Liver (tissue), 9 donors: Measurements from ENCODE around the gene LAMA1. TPM values are rescaled to one million over a fixed set of nuclear protein-coding genes. Genes with fewer than 3 reads are reported as not detected.
A peak's percentile ranks its signal among the peaks of the same experiment; 100 is the strongest.

Source experiments
- DNase-seq: peaks from one replicate; pipeline ENCODE4 v3.0.0-alpha.2; 2017; ENCODE audit warnings: low spot score
- H3K27ac ChIP-seq, 2 donors: one replicate each; pipeline ENCODE4 v1.7.0; 2013; ENCODE audit warnings: inconsistent platforms in 2 of 2, low read length in 2 of 2, control low read depth in 1 of 2, low read depth in 1 of 2, mild to moderate bottlenecking in 1 of 2
- H3K27me3 ChIP-seq, 4 donors: one replicate each; pipeline versions ENCODE4 v1.6.1 to v1.7.0; 2013; ENCODE audit warnings: low read length in 3 of 4, inconsistent platforms in 1 of 4, mild to moderate bottlenecking in 1 of 4, moderate library complexity in 1 of 4; ENCODE audit not compliant: control insufficient read depth in 4 of 4, insufficient read depth in 4 of 4
- H3K36me3 ChIP-seq, 4 donors: one replicate each; pipeline versions ENCODE4 v1.6.1 to v1.7.0; 2013; ENCODE audit warnings: low read length in 3 of 4, mild to moderate bottlenecking in 3 of 4, low read depth in 1 of 4, moderate library complexity in 1 of 4; ENCODE audit not compliant: control insufficient read depth in 4 of 4, insufficient read depth in 3 of 4
- H3K4me1 ChIP-seq, 4 donors: one replicate each; pipeline versions ENCODE4 v1.6.1 to v1.7.0; 2013; ENCODE audit warnings: low read length in 3 of 4, mild to moderate bottlenecking in 3 of 4, moderate library complexity in 1 of 4; ENCODE audit not compliant: control insufficient read depth in 4 of 4, insufficient read depth in 4 of 4
- H3K4me3 ChIP-seq, 3 donors: one replicate each; pipeline versions ENCODE4 v1.6.1 to v1.7.0; 2013; ENCODE audit warnings: low read length in 3 of 3, control low read depth in 1 of 3, low read depth in 1 of 3, mild to moderate bottlenecking in 1 of 3
- H3K9ac ChIP-seq, 2 donors: one replicate each; pipeline ENCODE4 v1.7.0; 2013; ENCODE audit warnings: low read length in 2 of 2, mild to moderate bottlenecking in 2 of 2, moderate library complexity in 2 of 2, control low read depth in 1 of 2, low read depth in 1 of 2
- H3K9me3 ChIP-seq, 4 donors: one replicate each; pipeline versions ENCODE4 v1.6.1 to v1.7.0; 2013; ENCODE audit warnings: low read length in 3 of 4; ENCODE audit not compliant: control insufficient read depth in 4 of 4
- ATF3 ChIP-seq: IDR thresholded peaks from 2 replicates; pipeline ENCODE4 v1.6.1; 2016; ENCODE audit warnings: antibody characterized with exemption
- CTCF ChIP-seq: fragments of 150-350 bp; IDR thresholded peaks from 2 replicates; pipeline ENCODE4 v1.5.1; 2017; ENCODE audit warnings: improper control_type of control experiment, low read depth, low read length; ENCODE audit not compliant: missing input control
- EGR1 ChIP-seq, 2 donors: IDR thresholded peaks; 2 replicates each; pipeline ENCODE4 v1.6.1; 2016 to 2018; ENCODE audit warnings: antibody characterized with exemption in 2 of 2, low read depth in 2 of 2
- FOXA2 ChIP-seq: IDR thresholded peaks from 2 replicates; pipeline ENCODE4 v1.6.1; 2016; ENCODE audit warnings: antibody characterized with exemption
- GABPA ChIP-seq, 2 donors: IDR thresholded peaks in 1 of 2; conservative IDR thresholded peaks in 1 of 2; 2 replicates each; pipeline ENCODE4 v1.6.1; 2016; ENCODE audit warnings: antibody characterized with exemption in 2 of 2, mild to moderate bottlenecking in 1 of 2, moderate library complexity in 1 of 2
- HNF4A ChIP-seq, 2 donors: conservative IDR thresholded peaks; 2 replicates each; pipeline ENCODE4 v1.6.1; 2016; ENCODE audit warnings: antibody characterized with exemption in 2 of 2, mild to moderate bottlenecking in 2 of 2
- HNF4G ChIP-seq: IDR thresholded peaks from 2 replicates; pipeline ENCODE4 v1.6.1; 2016; ENCODE audit warnings: antibody characterized with exemption
- JUND ChIP-seq, 2 donors: IDR thresholded peaks; 2 replicates each; pipeline ENCODE4 v1.6.1; 2016; ENCODE audit warnings: antibody characterized with exemption in 2 of 2
- NR2F2 ChIP-seq: IDR thresholded peaks from 2 replicates; pipeline ENCODE4 v1.6.1; 2016; ENCODE audit warnings: antibody characterized with exemption
- RAD21 ChIP-seq, 2 donors: IDR thresholded peaks; 2 replicates each; pipeline ENCODE4 v1.6.1; 2016; ENCODE audit warnings: antibody characterized with exemption in 2 of 2, mild to moderate bottlenecking in 2 of 2
- RXRA ChIP-seq, 2 donors: IDR thresholded peaks; 2 replicates each; pipeline ENCODE4 v1.6.1; 2017 to 2018; ENCODE audit warnings: antibody characterized with exemption in 2 of 2, mild to moderate bottlenecking in 1 of 2
- SP1 ChIP-seq: IDR thresholded peaks from 2 replicates; pipeline ENCODE4 v1.6.1; 2018; ENCODE audit warnings: antibody characterized with exemption, mild to moderate bottlenecking
- TAF1 ChIP-seq: conservative IDR thresholded peaks from 2 replicates; pipeline ENCODE4 v1.6.1; 2016; ENCODE audit warnings: antibody characterized with exemption, mild to moderate bottlenecking
- YY1 ChIP-seq: IDR thresholded peaks from 2 replicates; pipeline ENCODE4 v1.6.1; 2016; ENCODE audit warnings: antibody characterized with exemption, mild to moderate bottlenecking
- ZBTB33 ChIP-seq: IDR thresholded peaks from 2 replicates; pipeline ENCODE4 v1.6.1; 2016; ENCODE audit warnings: antibody characterized with exemption
- WGBS: extraction: QIAGEN DNeasy Blood & Tissue Kit; methylation state at CpG from one replicate; pipeline ENCODE4 v1.1.7; 2013; 5-methylcytosine and 5-hydroxymethylcytosine counted together
- polyA plus RNA-seq, 2 donors: library from polyadenylated mRNA; stranded (reverse) in 1 of 2; unstranded in 1 of 2; fragments of 200-250 nt in 1 of 2; fragments of >200 nt in 1 of 2; fragmentation: Nextera tagmentation in 1 of 2; extraction: Ambion mirVana in 1 of 2; gene quantifications; one replicate each; pipeline versions ENCODE4 v1.2.1 to v1.2.3, GENCODE V29; 2013 to 2015
- total RNA-seq, 2 donors: library from RNA; depleted of rRNA; stranded (reverse); fragments of >200 nt; gene quantifications; one replicate each; pipeline ENCODE4 v1.2.3, GENCODE V29; 2014
- TF ChIP-seq, protein P1 (sequence below): IDR thresholded peaks from 2 replicates; pipeline ENCODE4 v1.6.1; 2016; ENCODE audit warnings: antibody characterized with exemption, mild to moderate bottlenecking
- TF ChIP-seq, protein P2 (sequence below): IDR thresholded peaks from 2 replicates; pipeline ENCODE4 v1.6.1; 2016; ENCODE audit warnings: antibody characterized with exemption
- donor health status: healthy.
- donor health status: healthy.
- donor health status: healthy.
- donor health status: healthy.
- donor health status: healthy.

The LAMA1 gene
- total and polyA plus RNA-seq, 4 donors: 0.05 to 0.67 (median 0.43) TPM

DNA sequence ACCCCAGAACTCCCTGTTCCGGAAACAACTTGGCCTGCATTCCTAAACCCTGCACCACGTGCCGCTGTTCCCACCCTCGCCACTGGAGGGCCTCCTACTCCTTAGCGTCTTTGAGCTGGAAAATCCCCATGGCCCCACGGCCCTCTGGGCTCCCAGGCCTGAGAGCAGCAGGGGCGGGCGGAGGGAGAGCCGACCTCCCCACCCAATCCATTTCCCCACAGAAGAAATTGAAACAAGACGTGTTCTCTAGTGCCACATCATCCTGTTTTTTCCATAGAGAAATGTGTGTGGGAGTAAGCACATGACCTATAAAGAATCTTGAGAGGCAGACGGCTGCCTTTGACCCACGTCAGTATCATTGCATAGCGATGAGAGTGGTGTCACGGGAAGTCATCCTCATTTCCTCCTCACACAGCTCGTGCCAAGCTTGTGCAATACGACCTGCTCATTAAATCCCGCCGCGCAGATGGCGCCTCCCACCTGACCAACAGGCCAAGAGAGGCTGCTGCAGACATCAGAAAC, 79.2 kb downstream of the LAMA1 start:
- 48% methylated on average over 20 of the region's 20 CpGs for WGBS
- TF ChIP-seq RAD21 (IDR thresholded peaks at IDR 0.05) (peak; percentile 44 to 57), ZBTB33 (no peak), NR2F2 (peak; percentile 36), SP1 (no peak), CTCF (peak; percentile 35), RXRA (IDR thresholded peaks at IDR 0.05) (no peak), HNF4G (no peak), GABPA (IDR thresholded peaks at IDR 0.05 in 1 of 2, conservative IDR thresholded peaks at IDR 0.05 in 1 of 2) (peak in 1 of 2 donors; percentile 27), EGR1 (IDR thresholded peaks at IDR 0.05; ENCODE audit: low read depth in 2 of 2) (no peak), ATF3 (no peak), TAF1 (no peak), JUND (IDR thresholded peaks at IDR 0.05) (no peak), FOXA2 (no peak)
- TF ChIP-seq, protein P1, sequence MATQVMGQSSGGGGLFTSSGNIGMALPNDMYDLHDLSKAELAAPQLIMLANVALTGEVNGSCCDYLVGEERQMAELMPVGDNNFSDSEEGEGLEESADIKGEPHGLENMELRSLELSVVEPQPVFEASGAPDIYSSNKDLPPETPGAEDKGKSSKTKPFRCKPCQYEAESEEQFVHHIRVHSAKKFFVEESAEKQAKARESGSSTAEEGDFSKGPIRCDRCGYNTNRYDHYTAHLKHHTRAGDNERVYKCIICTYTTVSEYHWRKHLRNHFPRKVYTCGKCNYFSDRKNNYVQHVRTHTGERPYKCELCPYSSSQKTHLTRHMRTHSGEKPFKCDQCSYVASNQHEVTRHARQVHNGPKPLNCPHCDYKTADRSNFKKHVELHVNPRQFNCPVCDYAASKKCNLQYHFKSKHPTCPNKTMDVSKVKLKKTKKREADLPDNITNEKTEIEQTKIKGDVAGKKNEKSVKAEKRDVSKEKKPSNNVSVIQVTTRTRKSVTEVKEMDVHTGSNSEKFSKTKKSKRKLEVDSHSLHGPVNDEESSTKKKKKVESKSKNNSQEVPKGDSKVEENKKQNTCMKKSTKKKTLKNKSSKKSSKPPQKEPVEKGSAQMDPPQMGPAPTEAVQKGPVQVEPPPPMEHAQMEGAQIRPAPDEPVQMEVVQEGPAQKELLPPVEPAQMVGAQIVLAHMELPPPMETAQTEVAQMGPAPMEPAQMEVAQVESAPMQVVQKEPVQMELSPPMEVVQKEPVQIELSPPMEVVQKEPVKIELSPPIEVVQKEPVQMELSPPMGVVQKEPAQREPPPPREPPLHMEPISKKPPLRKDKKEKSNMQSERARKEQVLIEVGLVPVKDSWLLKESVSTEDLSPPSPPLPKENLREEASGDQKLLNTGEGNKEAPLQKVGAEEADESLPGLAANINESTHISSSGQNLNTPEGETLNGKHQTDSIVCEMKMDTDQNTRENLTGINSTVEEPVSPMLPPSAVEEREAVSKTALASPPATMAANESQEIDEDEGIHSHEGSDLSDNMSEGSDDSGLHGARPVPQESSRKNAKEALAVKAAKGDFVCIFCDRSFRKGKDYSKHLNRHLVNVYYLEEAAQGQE: no peak
- TF ChIP-seq, protein P2, sequence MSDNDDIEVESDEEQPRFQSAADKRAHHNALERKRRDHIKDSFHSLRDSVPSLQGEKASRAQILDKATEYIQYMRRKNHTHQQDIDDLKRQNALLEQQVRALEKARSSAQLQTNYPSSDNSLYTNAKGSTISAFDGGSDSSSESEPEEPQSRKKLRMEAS: no peak
- Histone ChIP-seq H3K9ac (no peak overlapping the region), H3K27ac (peak overlapping the region in 1 of 2 donors; percentile 6), H3K9me3 (no peaks in the 10 kb centered on the region), H3K36me3 (no peaks in the 10 kb centered on the region), H3K27me3 (no peaks in the 10 kb centered on the region), H3K4me3 (no peak overlapping the region), H3K4me1 (no peaks in the 10 kb centered on the region)
- DNase-seq: peak; percentile 41

DNA sequence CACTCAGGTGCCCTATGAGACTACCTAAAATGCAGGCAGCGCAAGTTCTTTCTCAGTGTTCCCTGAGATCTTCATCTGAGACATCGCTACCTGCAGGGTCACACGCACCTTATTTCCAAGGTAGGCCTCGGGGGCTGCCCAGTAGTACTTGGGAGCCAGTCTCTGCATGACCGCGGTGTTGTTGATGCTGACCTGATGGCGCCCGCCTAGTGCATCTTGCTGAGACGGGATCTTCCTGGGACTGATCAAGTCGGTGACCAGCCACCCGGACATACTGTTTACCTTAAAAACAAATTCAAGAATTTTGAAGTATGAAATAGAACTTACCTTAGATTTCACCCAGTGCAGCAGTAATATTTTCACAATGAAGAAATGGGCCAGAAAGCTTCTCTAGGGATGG, 80.1 kb downstream of the LAMA1 start:
- no peaks in the 10 kb centered on the region for H3K9me3 ChIP-seq
- DNase-seq: no peak
- H3K27ac ChIP-seq: no peak overlapping the region
- H3K36me3 ChIP-seq: no peaks in the 10 kb centered on the region
- H3K4me3 ChIP-seq: no peak overlapping the region
- no peak overlapping the region for H3K9ac ChIP-seq
- H3K4me1 ChIP-seq: no peaks in the 10 kb centered on the region
- WGBS: 97% methylated on average over 11 of the region's 11 CpGs
- no peaks in the 10 kb centered on the region for H3K27me3 ChIP-seq
- TF ChIP-seq CTCF: no peak
- TF ChIP-seq SP1: no peak
- TF ChIP-seq, protein P1: no peak
- no peak for TF ChIP-seq YY1
- TF ChIP-seq GABPA (IDR thresholded peaks at IDR 0.05 in 1 of 2, conservative IDR thresholded peaks at IDR 0.05 in 1 of 2): no peak
- no peak for TF ChIP-seq HNF4A (conservative IDR thresholded peaks at IDR 0.05)
- TF ChIP-seq FOXA2: no peak
- no peak for TF ChIP-seq RAD21 (IDR thresholded peaks at IDR 0.05)
- TF ChIP-seq ATF3: no peak
- TF ChIP-seq EGR1 (IDR thresholded peaks at IDR 0.05; ENCODE audit: low read depth in 2 of 2): no peak
- TF ChIP-seq NR2F2: no peak
